ENCODE measurements around the gene CAPN12. TPM values are rescaled to one million over a fixed set of nuclear protein-coding genes. Genes with fewer than 3 reads are reported as not detected.

Gene CAPN12
- total and polyA plus RNA-seq, 2 of the 8 experiments (the other 6 are each of a cell fraction or from before 2014, with no cell fraction given): 8.8 to 20.0 TPM

- Histone ChIP-seq H3K4me2 (ENCODE audit: insufficient read depth in 1 of 2, low read depth in 2 of 2, low read length in 2 of 2) (no peak overlapping the region), H4K20me1 (replicated peaks in 1 of 2; ENCODE audit: control insufficient read depth in 1 of 2, insufficient read depth in 2 of 2, low read length in 2 of 2) (peaks cover 5 to 20% of the 10 kb centered on the region in 2 experiments), H2AK5ac (ENCODE audit: low read depth, low read length) (no peak overlapping the region), H3K23me2 (ENCODE audit: low read depth, low read length) (no peaks in the 10 kb centered on the region; the same call in 1 of the 2 replicates), H3K27me3 (replicated peaks in 1 of 4; ENCODE audit: control insufficient read depth in 3 of 4, extremely low read depth in 1 of 4, insufficient read depth in 3 of 4, low read length in 3 of 4) (no peaks in the 10 kb centered on the region), H3K9me3 (ENCODE audit: insufficient read depth in 2 of 2, low read depth in 1 of 2, low read length in 1 of 2) (no peaks in the 10 kb centered on the region), H3K4me1 (replicated peaks in 1 of 4; ENCODE audit: control insufficient read depth in 3 of 4, insufficient read depth in 4 of 4, low read length in 3 of 4) (no peaks in the 10 kb centered on the region), H3K4me3 (ENCODE audit: extremely low read depth in 1 of 4, insufficient read depth in 2 of 4, low read depth in 3 of 4, low read length in 4 of 4) (no peak overlapping the region), H4K91ac (replicated peaks; ENCODE audit: insufficient read length, low read length) (no peak overlapping the region), H3K9ac (replicated peaks in 1 of 4; ENCODE audit: extremely low read depth in 1 of 4, low read depth in 3 of 4, low read length in 3 of 4) (no peak overlapping the region; a peak in 1 of 7 replicates), H2BK5ac (ENCODE audit: low read depth, low read length) (no peak overlapping the region; the same call in 1 of the 2 replicates), H4K5ac (ENCODE audit: insufficient read length, low read depth, low read length) (no peak overlapping the region), H2BK15ac (ENCODE audit: low read length) (no peak overlapping the region), H3K56ac (replicated peaks; ENCODE audit: insufficient read length, low read depth, low read length) (no peak overlapping the region), H3K79me2 (ENCODE audit: control insufficient read depth in 1 of 2, insufficient read depth in 2 of 2, low read length in 2 of 2) (no peaks in the 10 kb centered on the region), H2BK12ac (ENCODE audit: low read depth, low read length) (no peak overlapping the region), H3K23ac (ENCODE audit: insufficient read length) (no peak overlapping the region), H3K79me1 (ENCODE audit: low read depth, low read length) (peaks cover 4% of the 10 kb centered on the region; the same call in 1 of the 2 replicates), H3K36me3 (ENCODE audit: control insufficient read depth in 2 of 4, insufficient read depth in 4 of 4, low read length in 3 of 4) (peaks cover 26 to 76% (median 65%) of the 10 kb centered on the region in 4 experiments; a peak in 7 of 8 replicates), H3K18ac (ENCODE audit: extremely low read depth, low read length) (no peak overlapping the region), H4K8ac (ENCODE audit: extremely low read depth, insufficient read depth, low read length) (no peak overlapping the region), H2BK120ac (replicated peaks; ENCODE audit: low read depth, low read length) (no peak overlapping the region), H3K4ac (replicated peaks; ENCODE audit: insufficient read length, low read depth, low read length) (no peak overlapping the region), H2BK20ac (ENCODE audit: low read length) (no peak overlapping the region), H3K27ac (ENCODE audit: low read depth, low read length) (no peak overlapping the region), H3K14ac (ENCODE audit: insufficient read length) (no peak overlapping the region), H2AFZ (ENCODE audit: low read length) (no peak overlapping the region)
- FAIRE-seq (no peak), DNase-seq (ENCODE audit: low read depth in 1 of 2, low spot score in 2 of 2) (no peak)
- 91% methylated on average over 20 of the region's 20 CpGs; no CpG with 5 or more reads in 1 of the 2 experiments for WGBS, 2 experiments (ENCODE audit: extremely low coverage in 1 of 2, insufficient coverage in 1 of 2, insufficient read length in 1 of 2, insufficient replicate concordance in 2 of 2, low coverage in 1 of 2, low lambda C conversion rate in 2 of 2, missing lambda C conversion rate in 1 of 2)
- ChIA-PET CTCF (ENCODE audit: partially characterized antibody) (interaction anchor here (0.8 kb wide), 1 partner anchor 58 kb away, joined by 3 read pairs; no protein-coding TSS in a partner anchor), POLR2A (ENCODE audit: partially characterized antibody) (interaction anchor here (0.5 kb wide), 1 partner anchor 324 kb away, joined by 3 read pairs; no protein-coding TSS in a partner anchor)
- TF ChIP-seq KDM5A (IDR thresholded peaks at IDR 0.05; ENCODE audit: low read length) (no peak), SAP30 (IDR thresholded peaks at IDR 0.05; ENCODE audit: insufficient read depth, insufficient replicate concordance, low read length) (no peak), SP2 (IDR thresholded peaks at IDR 0.05; ENCODE audit: low read length) (no peak)
Observed at GRCh38 chr19:38721496-38721895, 22.8 kb downstream of the CAPN12 start.
